ENCODE results near the gene PDE4B.

GRCh38 chr1:66327588-66327987 is 534.9 kb downstream of the PDE4B start:
- TF ChIP-seq POLR2A (IDR thresholded peaks at IDR 0.05; ENCODE audit: low read length) (no peak), GATA1 (IDR thresholded peaks at IDR 0.05; ENCODE audit: low read depth, low read length) (no peak)

Data from erythroblast (primary cell).